Activated B cell treated with CpG ODN at 0.5 μM for 24 hours (primary cell): ENCODE data around the gene NPIPA1. TPM values are rescaled to one million over a fixed set of nuclear protein-coding genes. Genes with fewer than 3 reads are reported as not detected.
A peak's percentile ranks its signal among the peaks of the same experiment; 100 is the strongest.
"Not testable (repeated sequence)": the region's sequence is repeated elsewhere in the genome, so short reads cannot be mapped to it uniquely, and the experiment has no call there.

Source experiments
- ATAC-seq: fragments of 200-7000 bp; cut with Tn5 transposase; one replicate; pipeline ENCODE4 v1.10.0; 2021; ENCODE audit warnings: low read depth, mild to moderate bottlenecking, moderate library complexity
- CTCF ChIA-PET: fragments of 350-600 bp; sonication (Branson Sonifier 250); formaldehyde crosslinking; loops from one replicate; lab custom pipeline; 2021; ENCODE audit warnings: antibody characterized with exemption; lab: Charles Lee
- POLR2A ChIA-PET: fragments of 350-600 bp; sonication (Branson Sonifier 250); formaldehyde crosslinking; loops from one replicate; lab custom pipeline; 2021; ENCODE audit warnings: antibody characterized with exemption; lab: Charles Lee
- DNase-seq: peaks from one replicate; pipeline ENCODE4 v3.0.0; 2022
- H3K27ac Mint-ChIP-seq: one replicate; pipeline ENCODE4 v1.8.0; 2020; ENCODE audit warnings: mixed read lengths
- H3K27me3 Mint-ChIP-seq: one replicate; pipeline ENCODE4 v1.8.0; 2021; ENCODE audit warnings: mixed read lengths
- H3K36me3 Mint-ChIP-seq: one replicate; pipeline ENCODE4 v1.8.0; 2021; ENCODE audit warnings: low read depth, mixed read lengths
- H3K4me1 Mint-ChIP-seq: one replicate; pipeline ENCODE4 v1.8.0; 2021; ENCODE audit warnings: mixed read lengths
- H3K4me3 Mint-ChIP-seq: one replicate; pipeline ENCODE4 v1.8.0; 2020; ENCODE audit warnings: mild to moderate bottlenecking, mixed read lengths
- H3K9me3 Mint-ChIP-seq: one replicate; pipeline ENCODE4 v1.8.0; 2020; ENCODE audit warnings: mixed read lengths
- intact Hi-C: fragments of 100-400 bp; cut with micrococcal nuclease; formaldehyde crosslinking; loops from one replicate; pipeline ENCODE4 v1.15.1; 2024
- total RNA-seq: library from RNA; stranded (reverse); gene quantifications from 2 replicates; pipeline ENCODE4 v1.2.3, GENCODE V29; 2022

The NPIPA1 gene
- total RNA-seq: 84.3 and 89.6 TPM in 2 replicates

GRCh38 chr16:14937143-14937542 is at the start of gene NPIPA1:
TSS of gene NPIPA1 (plus strand) at chr16:14937443. CDS start at chr16:14937443, 0 bp downstream.
- POLR2A ChIA-PET, H3K36me3 Mint-ChIP-seq: not testable (repeated sequence)

GRCh38 chr16:14892111-14892510 is 45.1 kb upstream of the NPIPA1 start:
- DNase-seq, intact Hi-C loops, H3K36me3 Mint-ChIP-seq, H3K27me3 Mint-ChIP-seq, H3K4me1 Mint-ChIP-seq, H3K4me3 Mint-ChIP-seq, H3K9me3 Mint-ChIP-seq, H3K27ac Mint-ChIP-seq, CTCF ChIA-PET, ATAC-seq, POLR2A ChIA-PET: not testable (repeated sequence)

More at GRCh38 chr16:14937143-14937542, at the start of gene NPIPA1:
- intact Hi-C loops, H3K4me3 Mint-ChIP-seq, DNase-seq, H3K4me1 Mint-ChIP-seq, CTCF ChIA-PET, H3K27ac Mint-ChIP-seq, H3K9me3 Mint-ChIP-seq, H3K27me3 Mint-ChIP-seq, ATAC-seq: not testable (repeated sequence)

GRCh38 chr16:14895382-14895781 is 41.9 kb upstream of the NPIPA1 start:
- H3K27me3 Mint-ChIP-seq, POLR2A ChIA-PET, intact Hi-C loops, H3K9me3 Mint-ChIP-seq, DNase-seq, H3K4me1 Mint-ChIP-seq, H3K36me3 Mint-ChIP-seq, CTCF ChIA-PET, ATAC-seq, H3K4me3 Mint-ChIP-seq, H3K27ac Mint-ChIP-seq: not testable (repeated sequence)

- ATAC-seq, H3K27ac Mint-ChIP-seq, intact Hi-C loops, POLR2A ChIA-PET, H3K9me3 Mint-ChIP-seq, CTCF ChIA-PET, DNase-seq, H3K36me3 Mint-ChIP-seq, H3K4me3 Mint-ChIP-seq, H3K4me1 Mint-ChIP-seq, H3K27me3 Mint-ChIP-seq: not testable (repeated sequence)
These were observed 41.2 kb upstream of the NPIPA1 start for GRCh38 chr16:14896023-14896422.

- CTCF ChIA-PET, DNase-seq, POLR2A ChIA-PET, intact Hi-C loops, H3K4me1 Mint-ChIP-seq, H3K4me3 Mint-ChIP-seq, H3K27me3 Mint-ChIP-seq, H3K9me3 Mint-ChIP-seq, H3K36me3 Mint-ChIP-seq, H3K27ac Mint-ChIP-seq: not testable (repeated sequence)
- peak; percentile 50 for ATAC-seq
These were observed 40.1 kb upstream of the NPIPA1 start for GRCh38 chr16:14897006-14897664.

- DNase-seq, ATAC-seq, H3K27me3 Mint-ChIP-seq, CTCF ChIA-PET, H3K9me3 Mint-ChIP-seq, POLR2A ChIA-PET, H3K27ac Mint-ChIP-seq, H3K36me3 Mint-ChIP-seq, H3K4me1 Mint-ChIP-seq, intact Hi-C loops, H3K4me3 Mint-ChIP-seq: not testable (repeated sequence)
These were observed 39.1 kb upstream of the NPIPA1 start for GRCh38 chr16:14898162-14898561.

GRCh38 chr16:14903191-14903957 is 33.9 kb upstream of the NPIPA1 start:
- H3K27me3 Mint-ChIP-seq, H3K27ac Mint-ChIP-seq, POLR2A ChIA-PET, intact Hi-C loops, H3K4me1 Mint-ChIP-seq, H3K9me3 Mint-ChIP-seq, CTCF ChIA-PET, H3K4me3 Mint-ChIP-seq, ATAC-seq, H3K36me3 Mint-ChIP-seq, DNase-seq: not testable (repeated sequence)

- H3K27ac Mint-ChIP-seq, CTCF ChIA-PET, intact Hi-C loops, H3K36me3 Mint-ChIP-seq, ATAC-seq, H3K4me1 Mint-ChIP-seq, H3K27me3 Mint-ChIP-seq, DNase-seq, POLR2A ChIA-PET, H3K4me3 Mint-ChIP-seq, H3K9me3 Mint-ChIP-seq: not testable (repeated sequence)
These were observed 27.5 kb upstream of the NPIPA1 start for GRCh38 chr16:14909744-14910143.

- H3K4me3 Mint-ChIP-seq, H3K4me1 Mint-ChIP-seq, intact Hi-C loops, POLR2A ChIA-PET, H3K27me3 Mint-ChIP-seq, H3K9me3 Mint-ChIP-seq, H3K36me3 Mint-ChIP-seq, CTCF ChIA-PET, DNase-seq, H3K27ac Mint-ChIP-seq: not testable (repeated sequence)
- ATAC-seq: peak; percentile 88
These were observed 26.2 kb upstream of the NPIPA1 start for GRCh38 chr16:14910833-14911629.

- H3K4me3 Mint-ChIP-seq: peak overlapping the region; percentile 58
- H3K9me3 Mint-ChIP-seq, ATAC-seq, H3K27ac Mint-ChIP-seq, POLR2A ChIA-PET, H3K27me3 Mint-ChIP-seq, H3K4me1 Mint-ChIP-seq, H3K36me3 Mint-ChIP-seq, intact Hi-C loops, CTCF ChIA-PET: not testable (repeated sequence)
- peak; percentile 53 for DNase-seq
These were observed 25.3 kb upstream of the NPIPA1 start for GRCh38 chr16:14911954-14912353.

- intact Hi-C loops, ATAC-seq: not testable (repeated sequence)
These were observed 24.7 kb upstream of the NPIPA1 start for GRCh38 chr16:14912588-14912987.

More at GRCh38 chr16:14912588-14912987, 24.7 kb upstream of the NPIPA1 start:
- H3K36me3 Mint-ChIP-seq, H3K4me1 Mint-ChIP-seq, H3K9me3 Mint-ChIP-seq, DNase-seq, CTCF ChIA-PET, H3K27me3 Mint-ChIP-seq, POLR2A ChIA-PET, H3K4me3 Mint-ChIP-seq, H3K27ac Mint-ChIP-seq: not testable (repeated sequence)
